Measurements from ENCODE around the gene DDT. TPM values are rescaled to one million over a fixed set of nuclear protein-coding genes. Genes with fewer than 3 reads are reported as not detected.
"Not testable (repeated sequence)": the region's sequence is repeated elsewhere in the genome, so short reads cannot be mapped to it uniquely, and the experiment has no call there.

Gene DDT
- total and polyA plus RNA-seq, 2 experiments from 2014 or later, result 96.1 to 164 TPM

DNA sequence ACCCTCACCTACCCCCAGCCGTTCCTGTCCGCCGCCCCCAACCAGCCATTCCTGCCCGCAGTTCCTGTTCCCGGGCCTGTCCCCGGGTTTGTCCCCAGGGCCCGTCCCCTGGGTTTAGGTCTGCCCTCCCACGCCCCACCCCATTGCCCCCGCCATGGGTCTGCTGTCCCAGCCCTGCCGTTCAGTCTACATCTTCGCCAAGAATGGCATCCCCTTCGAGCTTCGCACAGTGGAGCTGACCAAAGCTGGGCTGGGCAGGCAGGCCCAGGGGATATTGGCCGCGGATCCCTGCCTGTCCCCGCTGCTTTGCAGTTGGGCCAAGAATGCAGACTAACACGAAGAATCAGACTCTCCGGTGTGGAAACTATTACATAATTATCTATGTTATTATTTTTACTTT is 24.5 kb downstream of the DDT start:
- H3K79me2 ChIP-seq (ENCODE audit: insufficient read depth); H2AFZ ChIP-seq; H3F3A ChIP-seq (ENCODE audit: insufficient read depth); H4K20me1 ChIP-seq (ENCODE audit: insufficient read depth); H3K4me2 ChIP-seq (ENCODE audit: unreplicated experiment); H3K9me3 ChIP-seq (ENCODE audit: low read depth); H3K36me3 ChIP-seq (ENCODE audit: low read depth); H3K9me2 ChIP-seq (ENCODE audit: insufficient read depth); in situ Hi-C loops (cut with MboI); H3K9ac ChIP-seq; H3K27ac ChIP-seq; DNase-seq; H3K4me1 ChIP-seq (ENCODE audit: insufficient read depth); H3K27me3 ChIP-seq (replicated peaks; ENCODE audit: insufficient read depth); H3K4me3 ChIP-seq: not testable (repeated sequence)
- 69 to 77% methylated on average over 7 to 18 of the region's 18 CpGs for WGBS, 2 experiments (ENCODE audit: low coverage in 1 of 2, low lambda C conversion rate in 2 of 2, missing lambda C conversion rate in 2 of 2)

GRCh38 chr22:23947391-23947790 is 26.9 kb downstream of the DDT start:
- H2AFZ ChIP-seq; H4K20me1 ChIP-seq (ENCODE audit: insufficient read depth); H3K9me3 ChIP-seq (ENCODE audit: low read depth); H3K4me3 ChIP-seq; H3F3A ChIP-seq (ENCODE audit: insufficient read depth); H3K27ac ChIP-seq; H3K9ac ChIP-seq; DNase-seq; H3K79me2 ChIP-seq (ENCODE audit: insufficient read depth); H3K36me3 ChIP-seq (ENCODE audit: low read depth); H3K4me2 ChIP-seq (ENCODE audit: unreplicated experiment); H3K9me2 ChIP-seq (ENCODE audit: insufficient read depth); in situ Hi-C loops (cut with MboI); H3K4me1 ChIP-seq (ENCODE audit: insufficient read depth); H3K27me3 ChIP-seq (replicated peaks; ENCODE audit: insufficient read depth): not testable (repeated sequence)
- WGBS, 2 experiments (ENCODE audit: low coverage in 1 of 2, low lambda C conversion rate in 2 of 2, missing lambda C conversion rate in 2 of 2), result 41 to 47% methylated on average over 3 of the region's 3 CpGs

- H4K20me1 ChIP-seq (ENCODE audit: insufficient read depth); H3K9ac ChIP-seq; H3K36me3 ChIP-seq (ENCODE audit: low read depth); H3K9me2 ChIP-seq (ENCODE audit: insufficient read depth); H3K79me2 ChIP-seq (ENCODE audit: insufficient read depth); H3K9me3 ChIP-seq (ENCODE audit: low read depth); H3F3A ChIP-seq (ENCODE audit: insufficient read depth); H3K4me1 ChIP-seq (ENCODE audit: insufficient read depth); H3K4me3 ChIP-seq; H3K27ac ChIP-seq; in situ Hi-C loops (cut with MboI); H2AFZ ChIP-seq; H3K27me3 ChIP-seq (replicated peaks; ENCODE audit: insufficient read depth); H3K4me2 ChIP-seq (ENCODE audit: unreplicated experiment); DNase-seq: not testable (repeated sequence)
- WGBS, 2 experiments (ENCODE audit: low coverage in 1 of 2, low lambda C conversion rate in 2 of 2, missing lambda C conversion rate in 2 of 2), result 11 to 13% methylated on average over 3 to 7 of the region's 14 CpGs
Measured at GRCh38 chr22:23940166-23940565, 34.1 kb downstream of the DDT start.

GRCh38 chr22:23939017-23939357 is 35.3 kb downstream of the DDT start:
- Histone ChIP-seq H3K4me3 (no peak overlapping the region), H3K27me3 (replicated peaks; ENCODE audit: insufficient read depth) (no peaks in the 10 kb centered on the region), H3K4me1 (ENCODE audit: insufficient read depth) (0 out of 2 replicates have a peak, but pooled peaks cover 3% of the 10 kb centered on the region), H3K9me2 (ENCODE audit: insufficient read depth) (no peaks in the 10 kb centered on the region), H3F3A (ENCODE audit: insufficient read depth) (no peaks in the 10 kb centered on the region), H3K36me3 (ENCODE audit: low read depth) (no peaks in the 10 kb centered on the region), H3K4me2 (ENCODE audit: unreplicated experiment) (no peak overlapping the region), H3K9ac (no peak overlapping the region), H3K9me3 (ENCODE audit: low read depth) (no peaks in the 10 kb centered on the region), H4K20me1 (ENCODE audit: insufficient read depth) (no peaks in the 10 kb centered on the region), H2AFZ (no peak overlapping the region), H3K27ac (no peak overlapping the region), H3K79me2 (ENCODE audit: insufficient read depth) (no peaks in the 10 kb centered on the region)
- TF ChIP-seq EZH2 (IDR thresholded peaks at IDR 0.05; ENCODE audit: insufficient read depth, poor library complexity, severe bottlenecking) (no peak), EZH2phosphoT487 (IDR thresholded peaks at IDR 0.05; ENCODE audit: insufficient read depth, low read depth) (no peak)
- 69 to 81% methylated on average over 3 of the region's 3 CpGs for WGBS, 2 experiments (ENCODE audit: low coverage in 1 of 2, low lambda C conversion rate in 2 of 2, missing lambda C conversion rate in 2 of 2)
- in situ Hi-C loops (cut with MboI), result no loop called here
- DNase-seq, result no peak

GRCh38 chr22:23938328-23939016 is 35.8 kb downstream of the DDT start:
- Histone ChIP-seq H3K9ac (no peak overlapping the region), H3K79me2 (ENCODE audit: insufficient read depth) (no peaks in the 10 kb centered on the region), H3K4me1 (ENCODE audit: insufficient read depth) (0 out of 2 replicates have a peak, but pooled peaks cover 3% of the 10 kb centered on the region), H3K4me3 (no peak overlapping the region), H2AFZ (no peak overlapping the region), H3F3A (ENCODE audit: insufficient read depth) (no peaks in the 10 kb centered on the region), H3K27ac (no peak overlapping the region), H3K27me3 (replicated peaks; ENCODE audit: insufficient read depth) (no peaks in the 10 kb centered on the region), H3K9me2 (ENCODE audit: insufficient read depth) (no peaks in the 10 kb centered on the region), H4K20me1 (ENCODE audit: insufficient read depth) (no peaks in the 10 kb centered on the region), H3K4me2 (ENCODE audit: unreplicated experiment) (no peak overlapping the region), H3K36me3 (ENCODE audit: low read depth) (no peaks in the 10 kb centered on the region), H3K9me3 (ENCODE audit: low read depth) (no peaks in the 10 kb centered on the region)
- 69 to 73% methylated on average over 5 of the region's 5 CpGs for WGBS, 2 experiments (ENCODE audit: low coverage in 1 of 2, low lambda C conversion rate in 2 of 2, missing lambda C conversion rate in 2 of 2)
- TF ChIP-seq EZH2phosphoT487 (IDR thresholded peaks at IDR 0.05; ENCODE audit: insufficient read depth, low read depth) (no peak), EZH2 (IDR thresholded peaks at IDR 0.05; ENCODE audit: insufficient read depth, poor library complexity, severe bottlenecking) (no peak)
- in situ Hi-C loops (cut with MboI), result no loop called here
- DNase-seq, result no peak

Data from GM23248 (cell line).